Thymus (tissue), 11 donors: Measurements from ENCODE around the gene EPG5. TPM values are rescaled to one million over a fixed set of nuclear protein-coding genes. Genes with fewer than 3 reads are reported as not detected.
A peak's percentile ranks its signal among the peaks of the same experiment; 100 is the strongest.

Source experiments
- DNase-seq, 9 donors: peaks; one replicate each; pipeline ENCODE4 v3.0.0-alpha.2; 2013; ENCODE audit warnings: low spot score in 9 of 9, low read depth in 6 of 9, missing footprints in 1 of 9
- H3K27ac ChIP-seq, 2 donors: one replicate each; pipeline ENCODE4 v1.5.1; 2013; ENCODE audit warnings: control low read depth in 1 of 2, low read depth in 1 of 2, low read length in 1 of 2, mild to moderate bottlenecking in 1 of 2, moderate library complexity in 1 of 2
- H3K27me3 ChIP-seq, 2 donors: one replicate each; pipeline ENCODE4 v1.5.1; 2013; ENCODE audit warnings: low read length in 1 of 2; ENCODE audit not compliant: control insufficient read depth in 2 of 2, insufficient read depth in 1 of 2
- H3K36me3 ChIP-seq, 2 donors: one replicate each; pipeline ENCODE4 v1.5.1; 2013; ENCODE audit warnings: low read length in 1 of 2, mild to moderate bottlenecking in 1 of 2, moderate library complexity in 1 of 2; ENCODE audit not compliant: control insufficient read depth in 2 of 2, insufficient read depth in 2 of 2
- H3K4me1 ChIP-seq, 2 donors: one replicate each; pipeline ENCODE4 v1.5.1; 2013; ENCODE audit warnings: low read length in 2 of 2; ENCODE audit not compliant: control insufficient read depth in 2 of 2, insufficient read depth in 2 of 2
- H3K4me3 ChIP-seq, 2 donors: one replicate each; pipeline ENCODE4 v1.5.1; 2013; ENCODE audit warnings: low read length in 2 of 2, control low read depth in 1 of 2, mild to moderate bottlenecking in 1 of 2
- H3K9me3 ChIP-seq, 2 donors: one replicate each; pipeline ENCODE4 v1.5.1; 2013; ENCODE audit warnings: low read length in 1 of 2, mild to moderate bottlenecking in 1 of 2; ENCODE audit not compliant: control insufficient read depth in 2 of 2, insufficient read depth in 1 of 2
- WGBS: extraction: QIAGEN DNeasy Blood & Tissue Kit; methylation state at CpG from one replicate; pipeline ENCODE4 v1.1.7; 2013; 5-methylcytosine and 5-hydroxymethylcytosine counted together
- polyA plus RNA-seq: library from polyadenylated mRNA; stranded (reverse); fragments of 200-250 nt; gene quantifications from one replicate; pipeline ENCODE4 v1.2.3, GENCODE V29; 2013
- total RNA-seq: library from RNA; stranded (reverse); fragments of 120-200 nt; gene quantifications from one replicate; pipeline ENCODE4 v1.2.4, GENCODE V29; 2013
- donor health status: healthy.

The EPG5 gene
- total and polyA plus RNA-seq, 2 donors: 10.7 to 14.9 TPM

DNA sequence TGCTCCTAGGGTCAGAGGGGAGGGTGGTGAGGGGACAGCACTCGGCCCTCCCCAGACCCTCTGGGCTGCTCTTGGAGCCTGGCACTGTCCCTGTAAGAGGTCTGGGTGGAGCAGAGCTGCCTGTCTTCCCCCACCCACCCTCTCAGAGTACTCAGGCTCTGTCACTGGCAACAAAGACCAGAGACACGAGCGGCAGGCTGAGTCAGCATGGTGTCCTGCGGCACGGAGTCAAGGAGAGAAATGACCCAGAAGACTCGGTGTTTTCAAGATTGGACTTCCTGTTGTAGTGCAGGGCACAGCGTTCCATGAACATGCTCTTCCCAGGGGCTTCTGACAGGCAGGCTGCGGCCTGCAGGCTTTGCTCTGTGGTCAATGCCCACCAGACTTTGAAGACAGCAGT is 121.7 kb downstream of the EPG5 start:
- WGBS: 92% methylated on average over 8 of the region's 8 CpGs
- H3K36me3 ChIP-seq: peaks cover 12 to 14% of the 10 kb centered on the region in 2 donors

DNA sequence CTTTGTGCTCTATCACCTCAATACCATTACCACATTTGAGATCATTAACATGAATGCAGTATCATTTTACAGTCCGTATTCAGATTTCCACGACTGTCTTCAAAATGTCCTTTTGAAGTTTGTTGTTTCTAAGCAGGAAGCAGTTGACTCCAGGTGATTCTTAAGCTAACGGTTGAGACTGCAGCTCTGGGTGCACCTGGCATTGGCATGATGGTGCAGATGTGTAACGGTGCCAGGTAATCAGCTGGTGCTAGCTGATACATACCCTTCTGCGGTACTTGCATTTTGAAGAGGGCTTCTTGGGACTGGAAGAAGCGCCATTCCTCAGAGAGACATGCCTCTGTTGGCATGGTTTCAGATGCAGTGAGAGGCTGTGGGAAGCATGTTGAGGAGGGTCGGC is 122.2 kb downstream of the EPG5 start:
- Histone ChIP-seq H3K27me3 (peaks cover 0 to 3% of the 10 kb centered on the region in 2 donors), H3K9me3 (peaks cover 0 to 18% of the 10 kb centered on the region in 2 donors), H3K36me3 (peaks cover 8 to 10% of the 10 kb centered on the region in 2 donors), H3K4me3 (no peak overlapping the region), H3K4me1 (peaks cover 34 to 58% of the 10 kb centered on the region in 2 donors), H3K27ac (peak overlapping the region; percentile 58 to 95)
- WGBS: 9% methylated on average over 7 of the region's 7 CpGs
- peak in 7 of 9 donors; percentile 58 to 89 (median 77) for DNase-seq

More for the DNA sequence above, 121.7 kb downstream of the EPG5 start:
- H3K27me3 ChIP-seq: no peaks in the 10 kb centered on the region
- H3K4me1 ChIP-seq: peaks cover 32 to 54% of the 10 kb centered on the region in 2 donors
- peaks cover 0 to 15% of the 10 kb centered on the region in 2 donors for H3K9me3 ChIP-seq
- DNase-seq: no peak
- no peak overlapping the region for H3K4me3 ChIP-seq
- peak overlapping the region; percentile 58 to 95 for H3K27ac ChIP-seq

DNA sequence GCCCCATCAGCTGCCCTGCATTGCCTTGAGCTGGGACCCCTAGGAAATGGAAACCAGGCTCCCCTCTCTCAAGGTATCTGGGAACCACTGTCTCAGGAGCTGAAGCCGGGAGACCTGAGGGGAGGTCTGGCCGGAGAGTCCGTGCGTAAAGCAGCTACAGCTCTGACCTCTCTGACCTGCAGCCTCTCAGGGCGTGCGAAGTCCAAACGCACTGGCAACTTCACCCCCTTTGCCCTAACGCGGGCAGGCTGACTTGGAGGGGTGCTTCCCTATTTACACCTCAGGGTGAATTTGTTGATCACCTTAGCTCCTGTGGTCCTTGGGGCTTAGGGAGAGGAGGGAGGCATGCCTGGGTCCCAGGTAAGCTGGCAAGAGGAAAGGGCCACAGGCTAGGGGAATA is 124.1 kb downstream of the EPG5 start:
- no peaks in the 10 kb centered on the region for H3K36me3 ChIP-seq
- no peak overlapping the region for H3K4me3 ChIP-seq
- H3K9me3 ChIP-seq: peaks cover 0 to 18% of the 10 kb centered on the region in 2 donors
- peaks cover 0 to 22% of the 10 kb centered on the region in 2 donors for H3K27me3 ChIP-seq
- H3K27ac ChIP-seq: no peak overlapping the region
- peaks cover 44 to 77% of the 10 kb centered on the region in 2 donors for H3K4me1 ChIP-seq
- WGBS: 93% methylated on average over 9 of the region's 9 CpGs
- no peak for DNase-seq

DNA sequence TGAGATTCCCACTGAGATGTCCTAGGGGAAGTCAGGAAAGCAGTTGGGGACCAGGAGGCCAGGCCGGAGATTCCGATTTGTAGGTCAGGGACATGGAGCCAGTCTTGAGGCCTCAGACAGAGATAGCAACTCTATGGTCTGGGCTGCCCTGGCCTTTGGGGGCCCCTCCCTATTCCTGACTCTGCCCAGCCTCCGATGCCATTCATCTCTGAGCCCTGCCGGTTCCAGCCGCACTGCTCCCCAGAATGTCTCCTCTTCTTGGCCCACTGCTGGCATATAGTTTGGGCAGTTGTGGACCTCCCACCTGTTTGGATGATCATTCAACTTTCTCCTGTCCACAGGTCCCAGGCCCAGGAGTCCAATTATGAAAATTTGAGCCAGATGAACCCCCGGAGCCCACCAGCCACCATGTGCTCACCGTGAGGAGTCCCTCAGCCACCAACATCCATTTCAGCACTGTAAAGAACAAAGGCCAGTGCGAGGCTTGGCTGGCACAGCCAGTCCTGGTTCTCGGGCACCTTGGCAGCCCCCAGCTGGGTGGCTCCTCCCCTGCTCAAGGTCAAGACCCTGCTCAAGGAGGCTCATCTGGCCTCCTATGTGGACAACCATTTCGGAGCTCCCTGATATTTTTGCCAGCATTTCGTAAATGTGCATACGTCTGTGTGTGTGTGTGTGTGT is 125.2 kb downstream of the EPG5 start:
- peak overlapping the region in 1 of 2 donors; percentile 71 for H3K27ac ChIP-seq
- WGBS: 95% methylated on average over 12 of the region's 12 CpGs
- no peaks in the 10 kb centered on the region for H3K36me3 ChIP-seq
- no peak overlapping the region for H3K4me3 ChIP-seq
- H3K4me1 ChIP-seq: peaks cover 44 to 81% of the 10 kb centered on the region in 2 donors
- H3K9me3 ChIP-seq: peaks cover 0 to 18% of the 10 kb centered on the region in 2 donors
- DNase-seq: no peak
- peaks cover 0 to 33% of the 10 kb centered on the region in 2 donors for H3K27me3 ChIP-seq

DNA sequence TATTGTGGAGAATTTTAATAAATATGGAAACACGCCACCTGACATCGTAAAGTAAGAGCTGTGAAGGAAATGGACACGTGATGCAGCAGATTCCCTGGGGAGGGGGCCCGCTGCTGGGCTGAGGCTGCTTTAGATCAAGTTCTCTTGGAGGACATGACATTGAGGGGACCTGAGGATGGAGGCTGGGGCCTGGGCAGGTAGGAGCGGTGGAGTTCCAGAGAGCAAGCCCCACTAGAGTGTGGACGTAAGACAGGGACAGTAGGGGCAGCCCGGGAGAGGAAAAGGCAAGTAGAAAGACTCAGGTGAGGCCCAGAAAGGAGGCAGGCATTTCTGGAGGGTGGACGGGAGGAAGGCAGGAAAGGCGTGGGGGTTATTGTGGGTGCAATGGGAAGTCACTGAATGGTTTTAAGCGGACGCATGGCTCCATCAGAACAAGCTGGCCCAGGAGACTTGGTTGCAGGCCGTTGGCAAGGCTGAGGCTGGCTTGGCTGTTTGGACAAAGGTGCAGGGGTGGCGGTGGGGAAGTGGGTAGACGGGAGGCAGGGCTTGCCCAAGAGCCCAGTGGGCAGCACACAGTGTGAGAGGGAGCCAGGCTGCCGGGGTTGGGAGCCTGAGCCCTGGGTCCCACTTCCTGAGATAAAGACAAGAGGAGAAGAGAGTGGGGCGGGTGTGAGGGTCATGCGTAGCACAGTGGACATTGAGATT is 125.9 kb downstream of the EPG5 start:
- no peak for DNase-seq
- Histone ChIP-seq H3K27ac (no peak overlapping the region), H3K36me3 (no peaks in the 10 kb centered on the region), H3K9me3 (peaks cover 0 to 18% of the 10 kb centered on the region in 2 donors), H3K27me3 (peaks cover 0 to 40% of the 10 kb centered on the region in 2 donors), H3K4me3 (no peak overlapping the region), H3K4me1 (peaks cover 44 to 83% of the 10 kb centered on the region in 2 donors)
- WGBS: 88% methylated on average over 17 of the region's 17 CpGs

DNA sequence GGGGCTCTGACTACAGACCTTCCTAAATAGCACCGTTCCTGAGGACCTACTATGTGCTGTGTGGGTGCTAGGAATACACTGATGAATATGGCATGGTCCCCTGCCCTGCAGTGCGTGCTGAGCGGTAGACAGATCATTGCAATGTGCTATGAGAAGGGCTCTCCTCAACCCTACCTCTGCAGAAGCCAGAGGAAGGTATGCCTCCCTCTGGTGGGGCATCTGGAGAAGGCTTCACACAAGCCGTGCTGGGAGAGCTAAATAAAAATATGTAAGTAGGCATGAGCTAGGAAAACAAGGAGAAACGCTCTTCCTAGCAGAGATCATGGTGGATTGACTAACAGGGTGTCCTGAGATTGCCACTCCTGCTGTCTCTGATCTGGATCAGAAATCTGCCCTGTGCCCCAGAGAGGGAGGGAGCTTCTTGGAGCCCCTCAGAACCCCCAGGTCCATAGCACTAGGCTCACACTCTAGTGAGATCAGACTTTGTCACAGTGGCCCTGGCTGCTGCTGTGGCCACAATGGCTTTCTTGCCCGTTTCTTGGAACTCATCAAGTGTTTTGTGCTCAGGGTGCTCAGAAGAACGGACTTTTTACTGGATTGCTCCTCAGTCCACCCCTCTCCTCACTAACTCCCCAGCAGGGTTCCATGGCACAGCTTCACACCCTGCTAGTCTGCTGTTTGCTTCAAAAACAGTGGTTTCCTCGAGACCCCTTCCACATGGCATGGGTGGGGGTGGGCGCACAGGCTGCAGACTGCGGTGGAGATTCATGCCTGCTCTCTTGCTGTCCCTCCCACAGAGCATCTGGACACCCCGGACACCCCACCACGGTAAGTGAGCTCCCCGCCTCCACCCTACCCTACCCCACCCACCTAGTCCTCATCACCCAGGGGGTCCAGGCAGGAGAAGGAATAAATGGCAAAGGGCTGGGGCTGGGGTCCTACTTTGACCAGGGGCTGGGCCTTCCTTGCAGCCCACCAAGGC is 127.4 kb downstream of the EPG5 start:
- H3K27me3 ChIP-seq: peaks cover 0 to 48% of the 10 kb centered on the region in 2 donors
- peaks cover 0 to 7% of the 10 kb centered on the region in 2 donors for H3K9me3 ChIP-seq
- DNase-seq: peak in 4 of 9 donors; percentile 61 to 84 (median 69)
- H3K4me3 ChIP-seq: no peak overlapping the region
- no peak overlapping the region for H3K27ac ChIP-seq
- H3K36me3 ChIP-seq: no peaks in the 10 kb centered on the region
- peaks cover 32 to 70% of the 10 kb centered on the region in 2 donors for H3K4me1 ChIP-seq
- 65% methylated on average over 13 of the region's 13 CpGs for WGBS

DNA sequence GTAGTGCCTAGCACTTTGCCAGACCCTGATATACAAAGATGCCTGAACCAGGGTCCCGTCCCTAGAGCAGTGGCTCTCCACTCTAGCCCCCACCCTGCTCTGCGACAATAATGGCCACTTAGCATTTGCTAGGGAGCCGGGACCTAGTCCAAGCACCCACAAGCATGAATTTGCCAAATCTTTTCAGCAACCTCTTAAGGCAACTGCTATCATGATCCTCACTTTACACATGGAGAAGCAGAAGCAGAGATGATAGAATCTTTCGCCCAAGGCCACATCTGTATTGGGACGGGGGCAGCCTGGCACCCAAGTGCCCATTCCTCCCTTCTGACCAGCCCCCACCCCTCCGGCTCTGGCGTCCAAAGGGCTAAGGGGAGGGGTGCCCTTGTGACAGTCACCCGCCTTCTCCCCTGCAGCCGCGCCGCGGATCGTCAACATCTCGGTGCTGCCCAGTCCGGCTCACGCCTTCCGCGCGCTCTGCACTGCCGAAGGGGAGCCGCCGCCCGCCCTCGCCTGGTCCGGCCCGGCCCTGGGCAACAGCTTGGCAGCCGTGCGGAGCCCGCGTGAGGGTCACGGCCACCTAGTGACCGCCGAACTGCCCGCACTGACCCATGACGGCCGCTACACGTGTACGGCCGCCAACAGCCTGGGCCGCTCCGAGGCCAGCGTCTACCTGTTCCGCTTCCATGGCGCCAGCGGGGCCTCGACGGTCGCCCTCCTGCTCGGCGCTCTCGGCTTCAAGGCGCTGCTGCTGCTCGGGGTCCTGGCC is 128.6 kb downstream of the EPG5 start:
- 26% methylated on average over 53 of the region's 53 CpGs for WGBS
- no peak for DNase-seq
- peaks cover 30 to 66% of the 10 kb centered on the region in 2 donors for H3K4me1 ChIP-seq
- H3K27ac ChIP-seq: no peak overlapping the region
- no peak overlapping the region for H3K4me3 ChIP-seq
- H3K9me3 ChIP-seq: peaks cover 0 to 7% of the 10 kb centered on the region in 2 donors
- no peaks in the 10 kb centered on the region for H3K36me3 ChIP-seq
- peaks cover 0 to 50% of the 10 kb centered on the region in 2 donors for H3K27me3 ChIP-seq
